Neural cell (in vitro differentiated cells): ENCODE measurements around the gene TXN2. TPM values are rescaled to one million over a fixed set of nuclear protein-coding genes. Genes with fewer than 3 reads are reported as not detected.

Source experiments
- H2AFZ ChIP-seq: fragments of 200-600, 300-800 bp; sonication (generic), shearing (Covaris generic); 2 replicates; pipeline ENCODE4 v1.6.0; 2014; ENCODE audit warnings: low read depth, mild to moderate bottlenecking, antibody characterized with exemption, low read length, moderate library complexity
- H3F3A ChIP-seq: fragments of 200-600 bp; shearing (Covaris generic); 2 replicates; pipeline ENCODE4 v1.6.1; 2016; ENCODE audit warnings: mild to moderate bottlenecking, moderate library complexity, mixed read lengths, antibody characterized with exemption, low read length; ENCODE audit not compliant: insufficient read depth, poor library complexity, severe bottlenecking
- H3K27ac ChIP-seq: fragments of 200-600, 300-800 bp; sonication (generic), shearing (Covaris generic); 2 replicates; pipeline ENCODE4 v1.5.1; 2014; ENCODE audit warnings: mild to moderate bottlenecking, low read length, moderate library complexity
- H3K27me3 ChIP-seq: fragments of 300-800, 200-600 bp; sonication (generic), shearing (Covaris generic); 2 replicates; pipeline ENCODE4 v1.6.0; 2014; ENCODE audit warnings: mild to moderate bottlenecking, low read depth, low read length, moderate library complexity; ENCODE audit not compliant: insufficient read depth
- H3K36me3 ChIP-seq: fragments of 300-800, 200-600 bp; sonication (generic), shearing (Covaris generic); 2 replicates; pipeline ENCODE4 v1.5.1; 2014; ENCODE audit warnings: mild to moderate bottlenecking, antibody characterized with exemption, low read length, moderate library complexity; ENCODE audit not compliant: insufficient read depth
- H3K4me2 ChIP-seq: fragments of 300-800, 200-600 bp; sonication (generic), shearing (Covaris generic); 2 replicates; pipeline ENCODE4 v1.6.0; 2014; ENCODE audit warnings: mild to moderate bottlenecking, low read length
- H3K4me3 ChIP-seq: fragments of 300-800, 200-600 bp; sonication (generic), shearing (Covaris generic); 2 replicates; pipeline ENCODE4 v1.5.1; 2014; ENCODE audit warnings: mild to moderate bottlenecking, low read length, moderate library complexity
- H3K79me2 ChIP-seq: fragments of 200-600 bp; shearing (Covaris generic); replicated peaks from 2 replicates; pipeline ENCODE4 v1.6.0; 2014; ENCODE audit warnings: mild to moderate bottlenecking, low read length, moderate library complexity; ENCODE audit not compliant: insufficient read depth
- H3K9ac ChIP-seq: fragments of 300-800, 200-600 bp; sonication (generic), shearing (Covaris generic); 2 replicates; pipeline ENCODE4 v1.6.1; 2016; ENCODE audit warnings: mild to moderate bottlenecking, low read length, mixed read lengths
- H3K9me2 ChIP-seq: fragments of 200-600 bp; shearing (Covaris generic); 2 replicates; pipeline ENCODE4 v1.6.1; 2016; ENCODE audit warnings: mild to moderate bottlenecking, low read length, mixed read lengths; ENCODE audit not compliant: insufficient read depth
- H3K9me3 ChIP-seq: fragments of 200-600, 300-800 bp; sonication (generic), shearing (Covaris generic); 2 replicates; pipeline ENCODE4 v1.6.1; 2016; ENCODE audit warnings: mild to moderate bottlenecking, mixed run types, low read length, moderate library complexity, mixed read lengths
- H4K20me1 ChIP-seq: fragments of 200-600 bp; shearing (Covaris generic); 2 replicates; pipeline ENCODE4 v1.6.1; 2016; ENCODE audit warnings: mild to moderate bottlenecking, mixed run types; ENCODE audit not compliant: insufficient read depth
- EP300 ChIP-seq: fragments of 450-650 bp; conservative IDR thresholded peaks from 2 replicates; pipeline ENCODE4 v1.6.1; 2014; ENCODE audit warnings: antibody characterized with exemption, mild to moderate bottlenecking, moderate library complexity; ENCODE audit not compliant: poor library complexity, severe bottlenecking
- EZH2 ChIP-seq: fragments of 200-600, 300-800 bp; shearing (Covaris generic), sonication (generic); IDR thresholded peaks from 2 replicates; pipeline ENCODE4 v1.6.1; 2014; ENCODE audit warnings: antibody characterized with exemption, low read length, borderline replicate concordance, mild to moderate bottlenecking; ENCODE audit not compliant: insufficient read depth, poor library complexity, severe bottlenecking
- MXI1 ChIP-seq: fragments of 450-650 bp; conservative IDR thresholded peaks from 2 replicates; pipeline ENCODE4 v1.6.1; 2014; ENCODE audit warnings: antibody characterized with exemption, mild to moderate bottlenecking; ENCODE audit not compliant: poor library complexity, severe bottlenecking
- POLR2AphosphoS5 ChIP-seq: IDR thresholded peaks from 2 replicates; pipeline ENCODE4 v1.6.1; 2012
- RAD21 ChIP-seq: fragments of 450-650 bp; conservative IDR thresholded peaks from 2 replicates; pipeline ENCODE4 v1.6.1; 2014; ENCODE audit warnings: antibody characterized with exemption, mild to moderate bottlenecking, moderate library complexity
- SMC3 ChIP-seq: fragments of 450-650 bp; conservative IDR thresholded peaks from 2 replicates; pipeline ENCODE4 v1.6.1; 2014; ENCODE audit warnings: antibody characterized with exemption, mild to moderate bottlenecking, moderate library complexity; ENCODE audit not compliant: poor library complexity
- TAF1 ChIP-seq: IDR thresholded peaks from 2 replicates; pipeline ENCODE4 v1.6.1; 2012; ENCODE audit warnings: low read depth
- polyA plus RNA-seq: library from polyadenylated mRNA; depleted of rRNA; stranded (reverse); fragments of >200 nt; gene quantifications from 2 replicates; pipeline ENCODE4 v1.2.3, GENCODE V29; 2014
- TF ChIP-seq, protein P1 (sequence below): IDR thresholded peaks from 2 replicates; pipeline ENCODE4 v1.6.1; 2012; ENCODE audit warnings: borderline replicate concordance
- TF ChIP-seq, protein P2 (sequence below): fragments of 450-650 bp; IDR thresholded peaks from 2 replicates; pipeline ENCODE4 v1.5.1; 2014; ENCODE audit warnings: antibody characterized with exemption, mild to moderate bottlenecking, moderate library complexity; ENCODE audit not compliant: poor library complexity, severe bottlenecking

The TXN2 gene
- polyA plus RNA-seq, 1 donor from 2014 or later = 26.2 TPM

DNA sequence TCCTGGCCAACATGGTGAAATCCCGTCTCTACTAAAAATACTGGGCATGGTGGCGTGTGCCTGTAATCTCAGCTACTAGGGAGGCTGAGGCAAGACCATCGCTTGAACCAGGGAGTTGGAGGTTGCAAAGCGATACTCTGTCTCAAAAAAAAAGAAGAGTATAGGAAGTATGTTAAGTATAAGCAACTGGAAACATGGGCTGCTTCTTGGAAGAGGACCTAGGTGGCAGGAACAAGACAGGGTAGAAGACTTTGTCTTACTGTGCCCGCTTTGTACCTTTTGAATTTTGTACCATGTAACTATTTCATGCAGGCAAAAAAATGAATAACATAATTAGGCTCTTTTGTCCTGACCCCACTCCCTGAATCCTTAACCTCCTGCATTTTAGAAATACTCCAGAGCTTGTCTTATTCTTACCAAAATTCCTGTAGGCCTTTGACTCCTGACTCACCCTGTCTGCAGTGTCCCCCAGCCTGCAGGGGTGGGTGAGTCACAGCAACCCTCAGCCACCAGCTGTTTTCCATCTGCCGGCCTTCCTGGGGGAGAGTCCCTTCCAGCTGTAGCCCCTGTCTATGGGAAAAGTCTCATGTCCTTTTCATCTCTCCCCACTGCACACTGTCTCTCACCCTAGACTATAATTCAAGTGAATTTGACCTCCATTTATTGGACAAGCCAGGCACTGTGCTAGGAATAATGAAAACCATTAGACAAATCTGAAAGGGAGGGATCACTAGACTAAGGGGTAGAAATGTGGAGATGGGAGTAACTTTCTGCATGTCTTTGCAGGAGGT lies 41.8 kb downstream of the TXN2 start:
- Histone ChIP-seq H3K9me2 (no peaks in the 10 kb centered on the region), H3K27ac (no peak overlapping the region), H3K4me3 (no peak overlapping the region), H4K20me1 (no peaks in the 10 kb centered on the region), H3F3A (no peaks in the 10 kb centered on the region), H3K27me3 (no peaks in the 10 kb centered on the region), H3K4me2 (no peak overlapping the region), H3K36me3 (no peaks in the 10 kb centered on the region), H3K9me3 (no peaks in the 10 kb centered on the region), H3K9ac (no peak overlapping the region), H3K79me2 (no peaks in the 10 kb centered on the region), H2AFZ (no peak overlapping the region)
- TF ChIP-seq EZH2 (no peak), SMC3 (no peak), MXI1 (no peak), RAD21 (no peak), POLR2AphosphoS5 (no peak), EP300 (no peak), TAF1 (no peak)
- TF ChIP-seq, protein P1, sequence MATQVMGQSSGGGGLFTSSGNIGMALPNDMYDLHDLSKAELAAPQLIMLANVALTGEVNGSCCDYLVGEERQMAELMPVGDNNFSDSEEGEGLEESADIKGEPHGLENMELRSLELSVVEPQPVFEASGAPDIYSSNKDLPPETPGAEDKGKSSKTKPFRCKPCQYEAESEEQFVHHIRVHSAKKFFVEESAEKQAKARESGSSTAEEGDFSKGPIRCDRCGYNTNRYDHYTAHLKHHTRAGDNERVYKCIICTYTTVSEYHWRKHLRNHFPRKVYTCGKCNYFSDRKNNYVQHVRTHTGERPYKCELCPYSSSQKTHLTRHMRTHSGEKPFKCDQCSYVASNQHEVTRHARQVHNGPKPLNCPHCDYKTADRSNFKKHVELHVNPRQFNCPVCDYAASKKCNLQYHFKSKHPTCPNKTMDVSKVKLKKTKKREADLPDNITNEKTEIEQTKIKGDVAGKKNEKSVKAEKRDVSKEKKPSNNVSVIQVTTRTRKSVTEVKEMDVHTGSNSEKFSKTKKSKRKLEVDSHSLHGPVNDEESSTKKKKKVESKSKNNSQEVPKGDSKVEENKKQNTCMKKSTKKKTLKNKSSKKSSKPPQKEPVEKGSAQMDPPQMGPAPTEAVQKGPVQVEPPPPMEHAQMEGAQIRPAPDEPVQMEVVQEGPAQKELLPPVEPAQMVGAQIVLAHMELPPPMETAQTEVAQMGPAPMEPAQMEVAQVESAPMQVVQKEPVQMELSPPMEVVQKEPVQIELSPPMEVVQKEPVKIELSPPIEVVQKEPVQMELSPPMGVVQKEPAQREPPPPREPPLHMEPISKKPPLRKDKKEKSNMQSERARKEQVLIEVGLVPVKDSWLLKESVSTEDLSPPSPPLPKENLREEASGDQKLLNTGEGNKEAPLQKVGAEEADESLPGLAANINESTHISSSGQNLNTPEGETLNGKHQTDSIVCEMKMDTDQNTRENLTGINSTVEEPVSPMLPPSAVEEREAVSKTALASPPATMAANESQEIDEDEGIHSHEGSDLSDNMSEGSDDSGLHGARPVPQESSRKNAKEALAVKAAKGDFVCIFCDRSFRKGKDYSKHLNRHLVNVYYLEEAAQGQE = no peak
- TF ChIP-seq, protein P2, sequence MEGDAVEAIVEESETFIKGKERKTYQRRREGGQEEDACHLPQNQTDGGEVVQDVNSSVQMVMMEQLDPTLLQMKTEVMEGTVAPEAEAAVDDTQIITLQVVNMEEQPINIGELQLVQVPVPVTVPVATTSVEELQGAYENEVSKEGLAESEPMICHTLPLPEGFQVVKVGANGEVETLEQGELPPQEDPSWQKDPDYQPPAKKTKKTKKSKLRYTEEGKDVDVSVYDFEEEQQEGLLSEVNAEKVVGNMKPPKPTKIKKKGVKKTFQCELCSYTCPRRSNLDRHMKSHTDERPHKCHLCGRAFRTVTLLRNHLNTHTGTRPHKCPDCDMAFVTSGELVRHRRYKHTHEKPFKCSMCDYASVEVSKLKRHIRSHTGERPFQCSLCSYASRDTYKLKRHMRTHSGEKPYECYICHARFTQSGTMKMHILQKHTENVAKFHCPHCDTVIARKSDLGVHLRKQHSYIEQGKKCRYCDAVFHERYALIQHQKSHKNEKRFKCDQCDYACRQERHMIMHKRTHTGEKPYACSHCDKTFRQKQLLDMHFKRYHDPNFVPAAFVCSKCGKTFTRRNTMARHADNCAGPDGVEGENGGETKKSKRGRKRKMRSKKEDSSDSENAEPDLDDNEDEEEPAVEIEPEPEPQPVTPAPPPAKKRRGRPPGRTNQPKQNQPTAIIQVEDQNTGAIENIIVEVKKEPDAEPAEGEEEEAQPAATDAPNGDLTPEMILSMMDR = no peak

DNA sequence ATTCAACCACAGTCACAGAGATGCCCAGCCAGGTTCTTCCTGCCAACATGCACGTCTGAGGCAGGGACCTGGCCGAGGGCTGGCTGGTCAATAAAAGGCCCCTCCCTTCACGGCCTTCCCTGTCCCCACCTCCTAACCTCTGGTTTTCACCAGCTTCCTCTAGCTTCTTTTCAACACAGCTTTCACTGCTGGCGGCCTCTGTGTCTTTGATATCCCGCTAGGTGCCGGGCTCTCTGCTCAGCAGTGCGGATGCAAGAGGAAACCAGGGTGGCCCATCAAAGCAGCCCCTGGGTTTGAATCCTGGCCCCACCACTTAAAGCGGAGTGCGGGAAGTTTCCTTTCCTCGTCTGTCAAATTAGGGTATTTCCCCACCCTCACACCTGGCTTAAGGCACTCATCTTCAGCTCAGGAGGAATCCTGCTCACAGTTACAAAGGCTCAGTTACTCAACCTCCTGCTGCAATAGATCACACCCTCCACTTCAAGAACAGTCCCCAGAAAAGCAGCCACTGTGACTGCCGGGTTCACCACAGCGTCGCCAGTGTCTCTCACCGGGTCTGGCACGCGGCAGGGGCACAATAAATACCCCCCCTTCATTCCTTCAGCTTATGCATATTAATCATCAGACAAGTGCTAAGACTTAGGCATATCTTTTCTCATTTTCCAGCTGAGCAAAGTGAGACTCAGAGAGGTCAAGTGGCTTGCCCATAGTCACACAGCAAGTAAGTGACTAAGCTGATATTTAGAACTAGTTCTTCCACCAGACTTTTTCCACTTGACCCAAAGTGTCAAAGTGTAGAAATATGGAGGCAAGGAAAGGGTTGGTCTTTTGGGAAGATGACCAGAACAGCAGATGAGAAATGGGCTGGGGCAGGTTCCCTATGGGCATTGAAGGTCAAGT lies 45.7 kb downstream of the TXN2 start:
- H3K9me2 ChIP-seq = no peaks in the 10 kb centered on the region
- no peaks in the 10 kb centered on the region for H3K9me3 ChIP-seq
- H3K27ac ChIP-seq = no peak overlapping the region
- H4K20me1 ChIP-seq = no peaks in the 10 kb centered on the region
- H3F3A ChIP-seq = no peaks in the 10 kb centered on the region
- H3K4me2 ChIP-seq = no peak overlapping the region
- H3K27me3 ChIP-seq = no peaks in the 10 kb centered on the region
- no peak for TF ChIP-seq TAF1
- no peak for TF ChIP-seq MXI1
- no peak for TF ChIP-seq RAD21
- no peaks in the 10 kb centered on the region for H3K36me3 ChIP-seq
- no peaks in the 10 kb centered on the region for H3K79me2 ChIP-seq
- H3K9ac ChIP-seq = no peak overlapping the region
- H2AFZ ChIP-seq = no peak overlapping the region
- no peak overlapping the region for H3K4me3 ChIP-seq
